Measurements from ENCODE around the gene UGT1A3.

DNA sequence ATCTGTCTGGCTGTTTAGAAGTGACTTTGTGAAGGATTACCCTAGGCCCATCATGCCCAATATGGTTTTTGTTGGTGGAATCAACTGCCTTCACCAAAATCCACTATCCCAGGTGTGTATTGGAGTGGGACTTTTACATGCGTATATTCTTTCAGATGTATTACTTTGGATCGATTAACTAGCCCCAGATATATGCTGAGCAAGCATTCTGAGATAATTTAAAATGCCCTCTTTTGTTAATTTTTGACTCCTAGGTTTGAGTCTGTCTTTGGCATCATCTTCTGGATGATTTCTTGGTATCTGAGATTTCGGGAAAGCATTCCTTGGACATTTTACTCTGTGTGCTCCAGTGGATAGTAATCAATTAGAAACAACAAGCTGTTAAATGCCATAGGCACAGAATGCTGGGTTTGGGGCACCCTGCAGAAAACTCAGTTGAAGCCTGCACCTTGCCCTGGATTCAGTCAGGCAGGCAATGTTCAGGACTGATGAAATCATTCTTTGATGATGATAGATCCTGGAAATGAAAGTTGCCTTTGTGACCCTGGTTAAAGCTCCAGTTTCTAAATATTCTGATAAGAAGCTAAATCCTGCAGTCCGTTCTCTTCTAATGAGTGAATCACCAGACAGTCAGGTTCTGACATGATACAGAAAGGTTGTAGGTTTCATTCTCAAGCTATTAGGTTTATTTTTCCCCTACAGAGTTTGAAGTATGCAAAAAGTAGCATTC is 32.4 kb downstream of the UGT1A3 start:
- TF ChIP-seq CTCF (IDR thresholded peaks at IDR 0.05) (no peak), POLR2A (IDR thresholded peaks at IDR 0.05) (no peak)

Measured in lower leg skin (tissue), 3 donors.